CD8-positive, alpha-beta memory T cell (primary cell): Measurements from ENCODE around the gene RORB. TPM values are rescaled to one million over a fixed set of nuclear protein-coding genes. Genes with fewer than 3 reads are reported as not detected.

Experiments
- CTCF ChIA-PET: fragments of 350-600 bp; sonication (Branson Sonifier 250); formaldehyde crosslinking; loops from one replicate; lab custom pipeline; 2021; ENCODE audit warnings: antibody characterized with exemption; lab: Charles Lee
- POLR2A ChIA-PET: fragments of 350-600 bp; sonication (Branson Sonifier 250); formaldehyde crosslinking; loops from one replicate; lab custom pipeline; 2021; ENCODE audit warnings: antibody characterized with exemption; lab: Charles Lee
- DNase-seq, 5 donors: peaks; one replicate each; pipeline versions ENCODE4 v3.0.0 to v3.0.0-alpha.2; 2020 to 2022; ENCODE audit warnings: mixed read lengths in 1 of 5
- H3K27ac ChIP-seq: one replicate; pipeline ENCODE4 v1.7.0; 2013; ENCODE audit warnings: low read depth, mild to moderate bottlenecking, low read length, moderate library complexity
- H3K27me3 ChIP-seq: 2 replicates; pipeline ENCODE4 v1.7.0; 2013; ENCODE audit warnings: low read length, mild to moderate bottlenecking; ENCODE audit not compliant: insufficient read depth, poor library complexity, severe bottlenecking
- H3K36me3 ChIP-seq: 2 replicates; pipeline ENCODE4 v1.7.0; 2013; ENCODE audit warnings: mild to moderate bottlenecking, low read length, moderate library complexity; ENCODE audit not compliant: insufficient read depth
- H3K4me1 ChIP-seq: 2 replicates; pipeline ENCODE4 v1.7.0; 2013; ENCODE audit warnings: mild to moderate bottlenecking, low read length, moderate library complexity; ENCODE audit not compliant: insufficient read depth
- H3K4me3 ChIP-seq: 2 replicates; pipeline ENCODE4 v1.7.0; 2013; ENCODE audit warnings: mild to moderate bottlenecking, low read length
- H3K9me3 ChIP-seq: 2 replicates; pipeline ENCODE4 v1.7.0; 2013; ENCODE audit warnings: mild to moderate bottlenecking, low read length
- H3K27ac Mint-ChIP-seq, 8 donors: one replicate each; pipeline ENCODE4 v1.8.0; 2020 to 2021; ENCODE audit warnings: mixed read lengths in 8 of 8, mild to moderate bottlenecking in 6 of 8, inconsistent platforms in 3 of 8, moderate library complexity in 3 of 8
- H3K27me3 Mint-ChIP-seq, 2 donors: one replicate each; pipeline ENCODE4 v1.8.0; 2020 to 2021; ENCODE audit warnings: mixed read lengths in 2 of 2, mild to moderate bottlenecking in 1 of 2, moderate library complexity in 1 of 2
- H3K36me3 Mint-ChIP-seq, 3 donors: one replicate each; pipeline ENCODE4 v1.8.0; 2020 to 2021; ENCODE audit warnings: mixed read lengths in 3 of 3, inconsistent platforms in 1 of 3, mild to moderate bottlenecking in 1 of 3
- H3K4me1 Mint-ChIP-seq, 3 donors: one replicate each; pipeline ENCODE4 v1.8.0; 2020 to 2021; ENCODE audit warnings: mixed read lengths in 3 of 3, inconsistent platforms in 1 of 3, mild to moderate bottlenecking in 1 of 3
- H3K4me3 Mint-ChIP-seq, 7 donors: one replicate each; pipeline ENCODE4 v1.8.0; 2020 to 2021; ENCODE audit warnings: mixed read lengths in 7 of 7, mild to moderate bottlenecking in 6 of 7, moderate library complexity in 4 of 7, inconsistent platforms in 2 of 7
- H3K9me3 Mint-ChIP-seq, 5 donors: one replicate each; pipeline ENCODE4 v1.8.0; 2020 to 2022; ENCODE audit warnings: mixed read lengths in 5 of 5, mild to moderate bottlenecking in 3 of 5, moderate library complexity in 2 of 5, inconsistent platforms in 1 of 5
- polyA plus RNA-seq: library from polyadenylated mRNA; unstranded; fragments of 300-500 nt; fragmentation: Illumina TruSeq; gene quantifications from one replicate; pipeline ENCODE4 v1.2.3, GENCODE V29; 2021
- total RNA-seq, 2 experiments: library from RNA; stranded (reverse); gene quantifications; one replicate each; pipeline ENCODE4 v1.2.3, GENCODE V29; 2021

RORB gene
- total and polyA plus RNA-seq, 3 experiments from 2014 or later: 0.05 TPM; not detected in 2

DNA sequence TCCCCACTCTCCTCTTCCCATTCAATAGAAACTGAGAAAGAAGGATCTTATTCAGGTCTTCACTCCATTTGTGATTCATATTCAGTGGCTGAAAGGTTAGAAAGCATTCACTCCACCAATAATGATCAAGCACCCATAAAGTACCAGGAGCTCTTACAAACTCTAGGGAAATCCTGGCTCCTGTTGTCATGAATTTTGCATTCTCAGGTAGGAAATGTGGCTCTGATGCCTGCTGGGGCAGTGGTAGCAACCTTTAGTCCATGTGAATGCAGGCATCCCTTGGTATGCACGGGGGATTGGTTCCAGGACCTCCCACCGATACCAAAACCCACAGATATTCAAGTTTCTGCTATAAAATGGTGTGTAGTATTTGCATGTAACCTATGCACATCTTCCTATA, 3.6 kb upstream of the RORB start:
- Histone ChIP-seq H3K4me3 (no peak overlapping the region), H3K36me3 (no peaks in the 10 kb centered on the region), H3K9me3 (no peaks in the 10 kb centered on the region), H3K4me1 (no peaks in the 10 kb centered on the region), H3K27ac (no peak overlapping the region), H3K27me3 (peaks cover 6% of the 10 kb centered on the region)
- no peak for DNase-seq
- Mint-ChIP-seq H3K27me3 (peaks cover 13 to 20% of the 10 kb centered on the region in 2 donors), H3K27ac (no peak overlapping the region), H3K4me3 (no peak overlapping the region), H3K36me3 (peaks cover 0 to 4% (median 0%) of the 10 kb centered on the region in 3 donors), H3K4me1 (peaks cover 14 to 19% (median 15%) of the 10 kb centered on the region in 3 donors), H3K9me3 (peaks cover 0 to 5% (median 0%) of the 10 kb centered on the region in 5 donors)
- POLR2A ChIA-PET: no interaction called here
- CTCF ChIA-PET: no interaction called here

DNA sequence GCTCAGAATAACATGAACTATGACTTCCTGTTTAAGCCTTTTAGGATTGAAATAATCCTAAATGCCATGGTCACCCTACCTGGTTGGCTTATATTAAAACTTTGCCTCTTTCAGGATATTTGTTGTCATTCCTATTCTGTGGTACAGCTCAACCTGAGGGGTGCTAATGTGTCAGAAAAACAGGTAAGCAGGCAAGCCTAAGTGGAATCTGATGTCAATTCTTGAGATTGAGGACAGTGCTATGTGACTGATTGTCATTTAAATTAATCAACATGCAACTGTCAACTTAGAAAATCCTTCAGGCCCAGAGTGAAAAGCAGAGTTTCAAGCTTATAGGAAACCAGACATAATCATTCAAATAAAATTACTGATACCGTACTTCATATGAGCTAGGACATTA, 2.6 kb upstream of the RORB start:
- Mint-ChIP-seq H3K4me1 (peaks cover 21 to 27% (median 23%) of the 10 kb centered on the region in 3 donors), H3K4me3 (no peak overlapping the region), H3K36me3 (peaks cover 0 to 4% (median 0%) of the 10 kb centered on the region in 3 donors), H3K27ac (no peak overlapping the region), H3K27me3 (peaks cover 18 to 26% of the 10 kb centered on the region in 2 donors), H3K9me3 (peaks cover 0 to 5% (median 0%) of the 10 kb centered on the region in 5 donors)
- Histone ChIP-seq H3K4me1 (peaks cover 3% of the 10 kb centered on the region), H3K36me3 (no peaks in the 10 kb centered on the region), H3K27ac (no peak overlapping the region), H3K4me3 (no peak overlapping the region), H3K27me3 (peaks cover 14% of the 10 kb centered on the region), H3K9me3 (no peaks in the 10 kb centered on the region)
- ChIA-PET POLR2A (no interaction called here), CTCF (no interaction called here)
- no peak for DNase-seq

DNA sequence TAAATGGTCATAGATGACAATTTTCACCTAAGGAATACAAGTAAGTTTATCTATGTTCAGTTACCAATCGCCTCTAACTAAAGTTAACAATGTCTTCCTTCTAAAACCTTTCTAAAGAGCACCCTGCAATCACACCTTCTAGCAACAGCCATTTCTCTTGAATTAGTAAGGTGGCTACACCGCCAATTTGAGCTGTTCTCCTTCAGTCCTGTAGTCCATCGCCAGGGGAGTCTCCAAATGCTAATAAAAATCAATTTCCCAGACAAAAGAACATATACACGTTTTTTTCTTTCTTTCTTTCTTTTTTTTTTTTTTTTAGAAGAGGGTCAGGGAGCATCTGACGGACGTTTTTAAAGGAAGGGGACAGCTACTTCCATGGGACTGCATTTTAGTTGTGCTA, 729 bp upstream of the RORB start:
- peak overlapping the region; percentile 83 to 98 (median 94) for H3K4me3 Mint-ChIP-seq
- CTCF ChIA-PET: no interaction called here
- H3K27me3 ChIP-seq: peaks cover 22% of the 10 kb centered on the region

DNA sequence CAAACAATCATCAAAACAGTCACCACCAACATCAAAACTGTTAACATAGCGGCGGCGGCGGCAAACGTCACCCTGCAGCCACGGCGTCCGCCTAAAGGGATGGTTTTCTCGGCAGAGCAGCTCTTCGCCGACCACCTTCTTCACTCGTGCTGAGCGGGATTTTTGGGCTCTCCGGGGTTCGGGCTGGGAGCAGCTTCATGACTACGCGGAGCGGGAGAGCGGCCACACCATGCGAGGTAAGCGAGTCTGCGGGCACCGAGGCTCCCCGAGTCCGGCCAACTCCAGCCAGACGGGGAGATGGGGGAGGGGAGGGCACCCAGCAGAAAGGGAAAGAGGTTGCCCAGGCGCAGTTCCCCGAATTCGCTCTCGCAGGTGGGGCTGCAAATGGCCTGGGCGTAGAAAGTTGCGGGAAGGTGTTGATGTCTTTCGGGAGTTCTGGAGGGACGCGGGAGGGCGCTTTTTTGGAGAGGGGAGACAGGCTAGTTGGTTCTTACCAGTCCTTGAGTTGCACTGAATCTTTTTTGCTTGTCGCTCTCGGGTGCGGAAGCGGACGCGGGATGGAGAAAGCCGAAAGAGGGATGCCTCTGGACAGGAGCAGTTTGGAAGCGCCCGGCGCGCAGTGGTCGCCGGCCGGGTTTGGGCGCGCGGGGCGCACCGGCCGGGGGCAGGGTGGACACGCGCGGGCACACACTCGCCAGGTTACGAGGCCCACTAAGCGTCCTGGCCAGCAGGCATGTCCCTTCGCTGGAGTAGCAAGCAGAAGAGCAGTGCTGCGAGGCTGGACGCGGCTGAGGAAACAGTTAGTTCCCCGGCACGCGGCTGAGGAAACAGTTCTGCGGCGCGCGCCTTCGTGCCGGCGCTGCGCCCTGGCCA, 849 bp downstream of the RORB start:
- Histone ChIP-seq H3K27ac (no peak overlapping the region), H3K4me1 (peaks cover 3% of the 10 kb centered on the region), H3K4me3 (peak overlapping the region; percentile 62), H3K36me3 (no peaks in the 10 kb centered on the region), H3K9me3 (no peaks in the 10 kb centered on the region), H3K27me3 (peaks cover 22% of the 10 kb centered on the region)
- Mint-ChIP-seq H3K4me3 (peak overlapping the region; percentile 83 to 98 (median 94)), H3K36me3 (peaks cover 0 to 4% (median 0%) of the 10 kb centered on the region in 3 donors), H3K4me1 (peaks cover 25 to 41% (median 36%) of the 10 kb centered on the region in 3 donors), H3K27ac (peak overlapping the region in 6 of 8 donors; percentile 29 to 95 (median 76)), H3K9me3 (peaks cover 0 to 1% (median 0%) of the 10 kb centered on the region in 5 donors), H3K27me3 (peaks cover 37 to 53% of the 10 kb centered on the region in 2 donors)
- ChIA-PET CTCF (no interaction called here), POLR2A (no interaction called here)
- peak in 3 of 5 donors; percentile 8 to 44 (median 9) for DNase-seq

More for the DNA sequence above, 729 bp upstream of the RORB start:
- H3K4me3 ChIP-seq: no peak overlapping the region
- peaks cover 36 to 46% of the 10 kb centered on the region in 2 donors for H3K27me3 Mint-ChIP-seq
- no peaks in the 10 kb centered on the region for H3K36me3 ChIP-seq
- peaks cover 3% of the 10 kb centered on the region for H3K4me1 ChIP-seq
- POLR2A ChIA-PET: no interaction called here
- H3K27ac ChIP-seq: no peak overlapping the region
- peaks cover 0 to 5% (median 0%) of the 10 kb centered on the region in 5 donors for H3K9me3 Mint-ChIP-seq
- no peaks in the 10 kb centered on the region for H3K9me3 ChIP-seq
- H3K27ac Mint-ChIP-seq: peak overlapping the region in 1 of 8 donors; percentile 49
- no peak for DNase-seq
- peaks cover 25 to 41% (median 36%) of the 10 kb centered on the region in 3 donors for H3K4me1 Mint-ChIP-seq
- H3K36me3 Mint-ChIP-seq: peaks cover 0 to 4% (median 0%) of the 10 kb centered on the region in 3 donors

DNA sequence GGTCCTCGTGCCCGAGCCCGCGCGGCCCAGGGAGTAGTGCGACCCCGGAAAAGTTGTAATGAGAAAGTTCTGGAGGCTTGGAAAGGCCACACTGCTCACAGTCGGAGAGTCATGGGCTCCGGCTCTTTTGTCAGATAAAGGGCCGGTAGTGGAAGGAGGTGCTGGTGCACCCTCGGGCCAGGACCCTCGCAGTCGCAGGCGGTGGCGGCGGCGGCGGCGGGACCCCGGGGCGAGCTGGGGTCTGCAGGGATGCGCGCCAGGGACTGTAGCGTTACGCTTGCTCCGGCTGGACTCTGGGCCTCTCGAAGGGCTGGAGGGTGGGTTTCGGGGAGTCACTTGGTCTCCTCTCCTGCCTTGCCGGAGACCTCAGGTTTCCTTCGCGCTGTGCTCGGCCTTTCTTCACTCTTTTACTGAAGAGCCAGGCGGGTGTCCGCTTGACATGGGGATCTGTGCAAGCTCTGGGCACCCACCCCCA, 1.5 kb downstream of the RORB start:
- CTCF ChIA-PET: no interaction called here
- peaks cover 37 to 56% of the 10 kb centered on the region in 2 donors for H3K27me3 Mint-ChIP-seq
- POLR2A ChIA-PET: no interaction called here
- peaks cover 0 to 1% (median 0%) of the 10 kb centered on the region in 5 donors for H3K9me3 Mint-ChIP-seq
- H3K4me3 Mint-ChIP-seq: peak overlapping the region; percentile 76 to 97 (median 92)
- H3K9me3 ChIP-seq: no peaks in the 10 kb centered on the region
- H3K4me1 ChIP-seq: peaks cover 3% of the 10 kb centered on the region
- peaks cover 22% of the 10 kb centered on the region for H3K27me3 ChIP-seq
- H3K27ac ChIP-seq: no peak overlapping the region
- H3K36me3 ChIP-seq: no peaks in the 10 kb centered on the region
- no peak for DNase-seq
- peaks cover 25 to 41% (median 36%) of the 10 kb centered on the region in 3 donors for H3K4me1 Mint-ChIP-seq
- no peak overlapping the region for H3K4me3 ChIP-seq
- no peak overlapping the region for H3K27ac Mint-ChIP-seq
- peaks cover 0 to 4% (median 0%) of the 10 kb centered on the region in 3 donors for H3K36me3 Mint-ChIP-seq

DNA sequence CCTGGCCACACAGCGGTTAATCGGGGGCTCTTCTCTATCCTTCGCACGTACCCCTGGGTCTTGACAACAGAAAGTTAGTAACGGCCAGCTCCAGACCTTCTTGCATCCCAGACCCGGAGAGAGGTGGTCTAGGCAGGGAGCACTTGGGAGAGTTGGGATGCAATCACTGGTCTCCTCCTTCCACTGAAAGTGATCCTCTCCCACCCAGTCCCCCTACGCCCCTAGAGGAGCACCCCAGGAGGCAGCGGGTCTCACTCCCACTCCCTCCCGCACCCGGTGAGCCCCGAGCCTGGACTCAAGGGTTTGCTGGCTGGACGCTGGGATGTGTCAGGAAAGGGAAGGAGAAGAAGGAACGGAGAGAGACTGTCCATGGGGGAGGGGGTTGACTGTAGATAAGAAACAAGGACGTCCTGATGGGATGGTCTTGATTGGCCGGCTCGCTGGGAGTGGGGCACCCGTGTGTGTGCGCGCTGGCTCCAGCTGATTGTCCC, 2.0 kb downstream of the RORB start:
- no peak for DNase-seq
- POLR2A ChIA-PET: no interaction called here
- H3K4me1 ChIP-seq: peaks cover 3% of the 10 kb centered on the region
- peak overlapping the region; percentile 73 to 96 (median 84) for H3K4me3 Mint-ChIP-seq
- CTCF ChIA-PET: no interaction called here
- H3K27me3 Mint-ChIP-seq: peaks cover 37 to 56% of the 10 kb centered on the region in 2 donors
- H3K36me3 Mint-ChIP-seq: peaks cover 0 to 4% (median 0%) of the 10 kb centered on the region in 3 donors
- H3K27ac Mint-ChIP-seq: no peak overlapping the region
- peaks cover 25 to 41% (median 36%) of the 10 kb centered on the region in 3 donors for H3K4me1 Mint-ChIP-seq
- H3K4me3 ChIP-seq: no peak overlapping the region
- no peaks in the 10 kb centered on the region for H3K36me3 ChIP-seq
- H3K9me3 Mint-ChIP-seq: peaks cover 0 to 1% (median 0%) of the 10 kb centered on the region in 5 donors
- no peak overlapping the region for H3K27ac ChIP-seq
- no peaks in the 10 kb centered on the region for H3K9me3 ChIP-seq
- H3K27me3 ChIP-seq: peaks cover 22% of the 10 kb centered on the region

DNA sequence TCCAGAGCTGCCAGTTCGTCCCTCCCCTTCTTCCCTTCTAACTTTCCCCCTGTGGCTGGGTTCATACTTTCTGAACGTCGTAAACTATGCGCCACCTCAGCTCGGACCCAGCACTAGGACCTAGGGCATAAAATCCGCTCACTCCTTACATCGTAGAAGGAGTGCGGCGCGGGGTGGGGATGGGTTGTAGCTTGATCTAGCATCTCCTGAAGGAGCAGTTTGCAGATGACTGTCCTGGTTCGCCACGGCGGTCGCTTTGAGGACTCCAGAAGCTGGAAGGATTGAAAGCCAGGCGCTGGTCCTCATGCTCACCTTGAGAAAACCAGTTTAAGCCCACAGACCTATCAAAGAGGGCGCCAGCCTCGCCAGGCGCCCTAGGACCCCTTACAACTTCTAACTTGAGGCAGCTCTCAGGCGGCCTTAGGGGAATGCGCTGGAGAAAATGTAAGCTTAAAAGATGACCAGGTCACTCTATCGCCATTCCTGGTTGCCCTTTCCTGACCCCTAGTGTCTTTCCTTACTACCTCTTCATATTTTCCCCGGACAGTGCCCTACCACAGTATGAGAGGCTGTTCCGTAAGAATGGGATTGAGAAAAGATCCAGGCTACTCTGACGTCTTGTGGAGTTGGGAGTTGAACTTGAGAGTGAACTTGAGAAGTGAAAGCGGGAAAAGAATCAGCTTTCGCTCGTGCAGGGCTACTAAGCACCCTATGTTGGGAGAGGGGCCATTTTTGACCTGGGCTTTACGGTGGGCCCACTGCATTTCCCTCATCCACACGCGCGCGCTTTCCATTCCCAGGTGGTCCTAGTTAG, 2.8 kb downstream of the RORB start:
- POLR2A ChIA-PET: no interaction called here
- Mint-ChIP-seq H3K4me1 (peaks cover 25 to 41% (median 36%) of the 10 kb centered on the region in 3 donors), H3K27ac (no peak overlapping the region), H3K9me3 (peaks cover 0 to 1% (median 0%) of the 10 kb centered on the region in 5 donors), H3K27me3 (peaks cover 37 to 56% of the 10 kb centered on the region in 2 donors), H3K4me3 (peak overlapping the region; percentile 73 to 96 (median 84)), H3K36me3 (peaks cover 0 to 4% (median 0%) of the 10 kb centered on the region in 3 donors)
- H3K4me1 ChIP-seq: peaks cover 3% of the 10 kb centered on the region
- CTCF ChIA-PET: no interaction called here
- H3K36me3 ChIP-seq: no peaks in the 10 kb centered on the region
- H3K4me3 ChIP-seq: no peak overlapping the region
- peaks cover 22% of the 10 kb centered on the region for H3K27me3 ChIP-seq
- no peaks in the 10 kb centered on the region for H3K9me3 ChIP-seq
- no peak overlapping the region for H3K27ac ChIP-seq
- no peak for DNase-seq
